AG10803 (cell line): ENCODE measurements around the gene TIMMDC1.

Experiments used
- DNase-seq: peaks from one replicate; pipeline ENCODE4 v3.0.0; 2010; ENCODE audit warnings: low read depth
- H3K4me3 ChIP-seq: 2 replicates; pipeline ENCODE4 v1.5.1; 2011; ENCODE audit warnings: mild to moderate bottlenecking, low read length, control low read depth
- TF ChIP-seq, protein P1 (sequence below): conservative IDR thresholded peaks from 2 replicates; pipeline ENCODE4 v1.5.1; 2011; ENCODE audit warnings: mild to moderate bottlenecking, low read length, control low read depth, inconsistent platforms

TIMMDC1 gene

DNA sequence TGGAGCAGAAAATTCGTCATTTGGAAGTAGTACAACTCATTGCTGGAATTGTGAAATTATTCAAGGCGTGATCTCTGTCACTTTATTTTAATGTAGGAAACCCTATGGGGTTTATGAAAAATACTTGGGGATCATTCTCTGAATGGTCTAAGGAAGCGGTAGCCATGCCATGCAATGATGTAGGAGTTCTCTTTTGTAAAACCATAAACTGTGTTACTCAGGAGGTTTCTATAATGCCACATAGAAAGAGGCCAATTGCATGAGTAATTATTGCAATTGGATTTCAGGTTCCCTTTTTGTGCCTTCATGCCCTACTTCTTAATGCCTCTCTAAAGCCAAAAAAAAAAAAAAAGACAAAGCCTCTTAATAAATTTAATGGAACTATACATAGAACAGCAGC is 5.5 kb upstream of the TIMMDC1 start:
- no peak overlapping the region for H3K4me3 ChIP-seq
- DNase-seq = no peak
- TF ChIP-seq, protein P1, sequence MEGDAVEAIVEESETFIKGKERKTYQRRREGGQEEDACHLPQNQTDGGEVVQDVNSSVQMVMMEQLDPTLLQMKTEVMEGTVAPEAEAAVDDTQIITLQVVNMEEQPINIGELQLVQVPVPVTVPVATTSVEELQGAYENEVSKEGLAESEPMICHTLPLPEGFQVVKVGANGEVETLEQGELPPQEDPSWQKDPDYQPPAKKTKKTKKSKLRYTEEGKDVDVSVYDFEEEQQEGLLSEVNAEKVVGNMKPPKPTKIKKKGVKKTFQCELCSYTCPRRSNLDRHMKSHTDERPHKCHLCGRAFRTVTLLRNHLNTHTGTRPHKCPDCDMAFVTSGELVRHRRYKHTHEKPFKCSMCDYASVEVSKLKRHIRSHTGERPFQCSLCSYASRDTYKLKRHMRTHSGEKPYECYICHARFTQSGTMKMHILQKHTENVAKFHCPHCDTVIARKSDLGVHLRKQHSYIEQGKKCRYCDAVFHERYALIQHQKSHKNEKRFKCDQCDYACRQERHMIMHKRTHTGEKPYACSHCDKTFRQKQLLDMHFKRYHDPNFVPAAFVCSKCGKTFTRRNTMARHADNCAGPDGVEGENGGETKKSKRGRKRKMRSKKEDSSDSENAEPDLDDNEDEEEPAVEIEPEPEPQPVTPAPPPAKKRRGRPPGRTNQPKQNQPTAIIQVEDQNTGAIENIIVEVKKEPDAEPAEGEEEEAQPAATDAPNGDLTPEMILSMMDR = no peak

DNA sequence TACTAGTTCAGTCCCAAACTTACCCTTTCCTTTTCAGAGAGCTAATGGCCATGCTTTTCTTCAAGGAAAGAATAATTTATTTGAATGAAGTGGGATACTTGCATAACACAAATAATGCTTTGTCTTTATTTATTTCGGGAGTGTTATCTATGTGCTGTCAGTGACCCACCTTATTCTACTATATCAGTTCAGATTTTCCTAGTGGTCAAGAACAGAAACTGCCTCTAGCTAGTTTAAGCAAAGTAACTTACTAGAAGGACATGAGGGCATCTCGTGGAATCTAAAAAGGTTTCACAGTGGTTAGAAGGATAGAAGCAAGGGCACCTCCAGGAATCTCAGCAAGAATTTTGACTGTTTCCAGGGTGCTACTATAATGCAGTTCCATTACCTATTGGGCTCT is 3.8 kb upstream of the TIMMDC1 start:
- TF ChIP-seq, protein P1 = peak; percentile 4; the same call in 1 of the 2 replicates
- DNase-seq = no peak
- no peak overlapping the region for H3K4me3 ChIP-seq

DNA sequence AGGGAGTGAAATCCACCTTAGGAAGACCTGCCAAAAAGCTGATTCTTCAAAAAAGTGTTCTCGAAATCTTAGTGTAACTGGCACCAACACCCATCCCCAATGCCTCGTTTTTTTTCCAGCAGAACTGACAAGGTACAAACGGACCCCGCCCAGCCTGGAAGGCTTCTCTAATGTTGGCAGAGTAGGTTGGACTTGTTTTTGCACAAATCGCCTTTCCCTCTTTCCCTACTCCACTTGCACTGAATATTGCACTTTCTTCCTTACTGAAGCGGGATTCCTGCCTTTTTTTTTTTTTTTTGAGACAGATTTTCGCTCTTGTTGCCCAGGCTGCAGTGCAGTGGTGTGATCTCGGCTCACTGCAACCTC is 544 bp upstream of the TIMMDC1 start:
- peak; percentile 25 for DNase-seq
- H3K4me3 ChIP-seq = peak overlapping the region; percentile 78
- TF ChIP-seq, protein P1 = no peak

DNA sequence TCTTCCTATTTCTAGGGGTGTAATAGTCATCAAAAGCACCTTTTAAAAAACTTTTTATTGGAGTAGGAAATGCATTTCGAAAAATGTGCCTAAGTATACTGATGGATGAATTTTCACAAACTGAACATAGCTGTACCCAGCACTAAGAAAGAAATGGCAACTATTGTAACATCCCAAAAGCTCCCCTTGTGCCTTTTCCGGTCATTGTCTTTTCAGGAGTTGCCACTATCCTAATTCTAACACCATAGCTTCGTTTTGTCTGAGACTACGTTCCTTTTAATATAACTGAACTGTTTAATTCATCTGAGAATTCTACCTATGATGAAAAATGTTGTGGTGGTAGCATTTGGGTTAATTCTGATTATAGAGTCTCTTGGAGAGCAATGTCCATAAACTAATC is 1.9 kb downstream of the TIMMDC1 start:
- H3K4me3 ChIP-seq = no peak overlapping the region
- TF ChIP-seq, protein P1 = no peak
- DNase-seq = no peak

DNA sequence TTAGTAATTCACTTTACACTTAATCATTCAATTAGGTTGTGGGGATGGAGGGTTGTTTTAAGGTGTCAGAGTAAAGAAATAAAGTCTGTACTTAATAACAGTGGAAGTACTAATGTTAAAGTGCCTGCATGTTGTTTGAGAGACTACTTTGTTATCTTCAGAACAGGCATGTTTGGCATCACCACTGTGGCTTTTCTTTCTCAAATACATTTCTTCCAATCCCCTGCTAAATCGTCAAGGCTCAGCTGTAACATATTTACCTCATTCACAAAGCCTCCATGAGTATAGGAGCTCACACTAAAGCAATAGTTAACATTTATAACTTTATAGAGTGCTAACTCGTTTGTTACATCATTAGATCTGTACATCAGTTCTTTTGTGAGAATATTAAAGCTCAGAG is 2.6 kb downstream of the TIMMDC1 start:
- TF ChIP-seq, protein P1 = no peak
- H3K4me3 ChIP-seq = no peak overlapping the region
- DNase-seq = no peak

DNA sequence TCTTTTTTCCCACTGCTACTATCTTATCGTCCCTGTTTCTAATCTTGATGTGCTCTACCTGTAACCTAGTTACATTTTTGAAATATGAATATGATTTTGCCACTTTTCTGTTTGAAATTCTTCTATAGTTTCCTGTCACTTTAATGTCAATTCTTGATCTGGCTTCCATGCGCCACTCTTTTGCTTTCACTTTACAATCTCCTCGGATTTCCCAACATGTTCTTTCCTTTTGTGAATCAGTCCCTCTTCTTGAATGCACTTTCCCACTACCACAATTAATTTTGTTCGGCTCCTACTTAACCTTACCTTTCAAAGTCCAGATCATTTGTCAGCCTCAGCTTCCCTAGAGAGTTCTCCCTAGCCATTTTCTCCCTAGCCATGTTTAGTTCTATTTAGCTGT is 8.3 kb downstream of the TIMMDC1 start:
- H3K4me3 ChIP-seq = no peak overlapping the region
- TF ChIP-seq, protein P1 = no peak
- DNase-seq = no peak

DNA sequence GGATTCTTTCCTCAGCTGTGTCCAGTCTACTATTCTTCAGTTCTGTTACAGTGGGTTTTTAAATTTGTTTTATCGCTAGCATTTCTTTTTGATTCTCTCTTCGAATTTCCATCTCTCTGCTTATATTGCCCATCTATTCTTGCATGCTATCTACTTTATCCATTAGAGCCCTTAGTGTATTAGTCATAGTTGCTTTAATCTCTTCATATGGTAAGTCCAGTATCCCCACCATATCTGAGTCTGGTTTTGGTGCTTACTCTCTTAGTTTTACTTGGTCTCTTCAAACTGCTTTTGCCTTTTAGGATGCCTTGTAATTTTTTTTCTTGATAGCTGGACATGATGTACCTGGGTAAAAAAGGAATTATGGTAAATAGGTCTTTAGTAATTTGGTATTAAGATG is 9.1 kb downstream of the TIMMDC1 start:
- TF ChIP-seq, protein P1 = no peak
- no peak overlapping the region for H3K4me3 ChIP-seq
- no peak for DNase-seq
